H1 (cell line): ENCODE results near the gene ITGB4. TPM values are rescaled to one million over a fixed set of nuclear protein-coding genes. Genes with fewer than 3 reads are reported as not detected.

ENCODE experiments used
- CHD7 ChIP-seq: fragments of 300-600 bp; sonication (generic); IDR thresholded peaks from 2 replicates; pipeline ENCODE4 v1.7.1; 2012; ENCODE audit warnings: low read length, moderate library complexity, mild to moderate bottlenecking, inconsistent platforms; ENCODE audit not compliant: insufficient replicate concordance
- CREB1 ChIP-seq: IDR thresholded peaks from 2 replicates; pipeline ENCODE4 v1.6.1; 2012; ENCODE audit warnings: inconsistent platforms
- GTF2F1 ChIP-seq: IDR thresholded peaks from 2 replicates; pipeline ENCODE4 v1.6.1; 2012; ENCODE audit warnings: low read depth, low read length, improper control_type of control experiment, borderline replicate concordance
- JUND ChIP-seq: IDR thresholded peaks from 2 replicates; pipeline ENCODE4 v1.6.1; 2011; ENCODE audit warnings: mild to moderate bottlenecking, improper control_type of control experiment, low read length
- KDM4A ChIP-seq: IDR thresholded peaks from one replicate; pipeline ENCODE4 v1.7.1; 2012; ENCODE audit warnings: low read depth, mild to moderate bottlenecking, moderate library complexity, low read length, inconsistent platforms; ENCODE audit not compliant: severe bottlenecking
- RNF2 ChIP-seq: fragments of 200-900, 300-1000 bp; sonication (generic); IDR thresholded peaks from 2 replicates; pipeline ENCODE4 v1.7.1; 2016; ENCODE audit warnings: borderline replicate concordance, low read depth, mild to moderate bottlenecking, antibody characterized with exemption, low read length; ENCODE audit not compliant: poor library complexity, severe bottlenecking; ENCODE audit errors: missing control alignments
- RXRA ChIP-seq: IDR thresholded peaks from 2 replicates; pipeline ENCODE4 v1.6.1; 2011; ENCODE audit warnings: low read depth, mild to moderate bottlenecking, low read length, moderate library complexity; ENCODE audit not compliant: insufficient read depth
- SAP30 ChIP-seq: fragments of 300-600 bp; sonication (generic); IDR thresholded peaks from 2 replicates; pipeline ENCODE4 v1.7.1; 2012; ENCODE audit warnings: low read length, moderate library complexity, mild to moderate bottlenecking, inconsistent platforms; ENCODE audit not compliant: insufficient read depth, insufficient replicate concordance
- SP4 ChIP-seq: IDR thresholded peaks from 2 replicates; pipeline ENCODE4 v1.6.1; 2012; ENCODE audit warnings: low read length, inconsistent platforms
- TBP ChIP-seq: IDR thresholded peaks from 2 replicates; pipeline ENCODE4 v1.6.1; 2011; ENCODE audit warnings: low read depth, low read length, improper control_type of control experiment
- ZNF274 ChIP-seq: IDR thresholded peaks from 2 replicates; pipeline ENCODE4 v1.7.0; 2012; ENCODE audit warnings: low read length, borderline replicate concordance; ENCODE audit errors: extremely low read depth
- polyA plus RNA-seq, 7 experiments: library from polyadenylated mRNA; depleted of rRNA in 3 of 7; stranded (reverse) in 5 of 7; unstranded in 2 of 7; fragments of >200 nt in 5 of 7; fragments of 200-250 nt in 2 of 7; gene quantifications; 1 replicate in 5 of 7; 2 replicates in 1 of 7; 4 replicates in 1 of 7; pipeline versions ENCODE4 v1.2.1 to v1.2.3, GENCODE V29; 2011 to 2013; ENCODE audit warnings: missing spikeins in 2 of 7, mixed read lengths in 2 of 7
- total RNA-seq: library from RNA; stranded (reverse); fragmentation: NEBNext Ultra II Directional; extraction: Animal tissue kit (Norgen Biotek cat#: 25700); gene quantifications from 2 replicates; pipeline ENCODE4 v1.2.1, GENCODE V29; 2021

The ITGB4 gene
- total and polyA plus RNA-seq, 2 of the 8 experiments (the other 6 are each of a cell fraction or from before 2014, with no cell fraction given): 5.2 to 5.6 TPM

- TF ChIP-seq CHD7 (no peak), ZNF274 (no peak), KDM4A (no peak), CREB1 (no peak), SP4 (no peak), TBP (no peak), RXRA (no peak), GTF2F1 (no peak), RNF2 (no peak), JUND (no peak), SAP30 (no peak)
Measured at GRCh38 chr17:75743625-75744206, 22.5 kb downstream of the ITGB4 start (continued).
